ENCODE data around the gene PRRX1. TPM values are rescaled to one million over a fixed set of nuclear protein-coding genes. Genes with fewer than 3 reads are reported as not detected.

The PRRX1 gene
- total and polyA plus RNA-seq, 2 of the 13 experiments (the other 11 are each of a cell fraction or from before 2014, with no cell fraction given) = not detected

DNA sequence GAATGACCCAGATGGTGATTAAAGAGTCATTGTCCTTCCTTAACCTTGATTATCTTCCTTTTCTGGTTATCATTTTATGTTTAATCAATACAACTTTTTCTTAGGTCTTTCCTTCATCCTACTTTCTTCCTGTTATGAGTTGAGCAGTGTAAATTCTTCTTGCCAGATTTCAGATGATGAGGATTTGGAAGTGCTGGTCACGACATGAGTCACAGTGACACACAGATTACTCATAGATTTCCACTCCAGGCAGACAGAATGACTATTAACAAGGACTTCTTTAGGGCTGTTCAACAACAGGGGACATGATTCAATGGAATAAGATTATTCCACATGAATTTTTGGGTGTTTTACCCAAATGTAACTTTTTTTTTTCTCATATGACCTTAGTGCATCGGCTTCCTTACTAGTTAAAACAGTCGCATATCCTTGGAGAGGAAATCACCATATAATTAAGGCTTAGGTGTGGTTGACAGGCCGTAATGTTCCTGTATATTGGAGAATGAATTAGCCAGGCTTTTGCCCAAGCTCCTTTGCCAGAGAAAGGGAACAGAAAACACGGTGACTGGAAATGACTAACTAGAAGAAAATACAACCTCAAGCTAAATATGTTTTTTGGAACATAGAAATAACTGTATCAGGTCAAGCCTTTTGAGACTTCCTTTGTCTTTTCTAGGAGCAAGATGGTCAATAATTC lies 44.2 kb downstream of the PRRX1 start:
- no peak overlapping the region for H3K4me2 ChIP-seq (ENCODE audit: low read depth, low read length)
- FAIRE-seq (no peak), ATAC-seq (no peak), DNase-seq (ENCODE audit: low spot score) (peak; percentile 2)
- H3K79me2 ChIP-seq (ENCODE audit: insufficient read depth, low read length) = no peaks in the 10 kb centered on the region
- no peak overlapping the region for H3K4me3 ChIP-seq (replicated peaks in 1 of 3; ENCODE audit: insufficient read depth in 1 of 3, low read depth in 2 of 3, low read length in 3 of 3)
- TF ChIP-seq CREB1 (IDR thresholded peaks at IDR 0.05) (0 out of 2 replicates have a peak, but pooled peaks have one; percentile 40), CREB1 (CRISPR knock-in tag; IDR thresholded peaks at IDR 0.05) (no peak)
- TF ChIP-seq, protein P1, sequence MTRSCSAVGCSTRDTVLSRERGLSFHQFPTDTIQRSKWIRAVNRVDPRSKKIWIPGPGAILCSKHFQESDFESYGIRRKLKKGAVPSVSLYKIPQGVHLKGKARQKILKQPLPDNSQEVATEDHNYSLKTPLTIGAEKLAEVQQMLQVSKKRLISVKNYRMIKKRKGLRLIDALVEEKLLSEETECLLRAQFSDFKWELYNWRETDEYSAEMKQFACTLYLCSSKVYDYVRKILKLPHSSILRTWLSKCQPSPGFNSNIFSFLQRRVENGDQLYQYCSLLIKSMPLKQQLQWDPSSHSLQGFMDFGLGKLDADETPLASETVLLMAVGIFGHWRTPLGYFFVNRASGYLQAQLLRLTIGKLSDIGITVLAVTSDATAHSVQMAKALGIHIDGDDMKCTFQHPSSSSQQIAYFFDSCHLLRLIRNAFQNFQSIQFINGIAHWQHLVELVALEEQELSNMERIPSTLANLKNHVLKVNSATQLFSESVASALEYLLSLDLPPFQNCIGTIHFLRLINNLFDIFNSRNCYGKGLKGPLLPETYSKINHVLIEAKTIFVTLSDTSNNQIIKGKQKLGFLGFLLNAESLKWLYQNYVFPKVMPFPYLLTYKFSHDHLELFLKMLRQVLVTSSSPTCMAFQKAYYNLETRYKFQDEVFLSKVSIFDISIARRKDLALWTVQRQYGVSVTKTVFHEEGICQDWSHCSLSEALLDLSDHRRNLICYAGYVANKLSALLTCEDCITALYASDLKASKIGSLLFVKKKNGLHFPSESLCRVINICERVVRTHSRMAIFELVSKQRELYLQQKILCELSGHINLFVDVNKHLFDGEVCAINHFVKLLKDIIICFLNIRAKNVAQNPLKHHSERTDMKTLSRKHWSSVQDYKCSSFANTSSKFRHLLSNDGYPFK (CRISPR knock-in tag; IDR thresholded peaks at IDR 0.05; ENCODE audit: borderline replicate concordance) = no peak
- no TSS peak for BruUV-seq (replicated peaks)
- H4K20me1 ChIP-seq (ENCODE audit: insufficient read depth, low read length) = no peaks in the 10 kb centered on the region
- in situ Hi-C loops (cut with HindIII; ENCODE audit: extremely low pct_ligation_motif_present, low pct_unique_long_range_greater_than_20kb) (no loop called here), intact Hi-C loops (cut with micrococcal nuclease; ENCODE audit: unreplicated experiment) (no loop called here)
- H3K9me3 ChIP-seq (ENCODE audit: low read length) = no peaks in the 10 kb centered on the region
- H3K27me3 ChIP-seq (ENCODE audit: control insufficient read depth in 1 of 2, insufficient read depth in 2 of 2, low read length in 2 of 2) = no peaks in the 10 kb centered on the region
- ChIA-PET CTCF (ENCODE audit: low intra/inter-chr PET ratio, low total read pairs) (no interaction called here), POLR2A (no interaction called here)
- no peak overlapping the region for H3K9ac ChIP-seq (ENCODE audit: insufficient read depth, low read depth, low read length)
- no peaks in the 10 kb centered on the region for H3K36me3 ChIP-seq (replicated peaks in 1 of 2; ENCODE audit: control insufficient read depth in 1 of 2, insufficient read depth in 2 of 2, low read length in 2 of 2)
- H3K27ac ChIP-seq (ENCODE audit: extremely low read length, insufficient read depth, low read length) = no peak overlapping the region
- no peaks in the 10 kb centered on the region for H3K4me1 ChIP-seq (ENCODE audit: insufficient read depth, low read length)
- H2AFZ ChIP-seq (ENCODE audit: low read length) = no peak overlapping the region
- WGBS (ENCODE audit: low lambda C conversion rate) = 19% methylated on average over 5 of the region's 5 CpGs

DNA sequence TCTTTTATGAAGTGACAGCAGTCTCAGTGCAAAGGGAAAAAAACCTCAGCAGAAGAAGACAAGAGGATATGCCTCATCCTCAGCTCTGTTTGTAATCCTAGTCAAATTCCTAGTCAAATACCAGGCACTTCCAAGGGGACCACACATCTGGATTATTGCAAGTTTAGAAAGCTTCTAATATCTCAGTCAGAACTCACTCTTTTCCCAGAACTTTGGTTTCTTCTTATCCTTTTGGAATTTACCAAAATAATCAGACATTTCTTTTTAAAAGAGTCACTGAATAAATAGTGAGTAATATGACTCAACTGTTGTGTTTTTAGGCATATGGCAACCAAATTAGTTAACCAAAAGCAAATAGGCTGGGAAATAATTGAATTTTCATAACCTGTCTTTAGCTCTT lies 47.8 kb downstream of the PRRX1 start:
- Histone ChIP-seq H2AFZ (ENCODE audit: low read length) (no peak overlapping the region), H3K9me3 (ENCODE audit: low read length) (no peaks in the 10 kb centered on the region), H3K27ac (ENCODE audit: extremely low read length, insufficient read depth, low read length) (no peak overlapping the region), H3K79me2 (ENCODE audit: insufficient read depth, low read length) (no peaks in the 10 kb centered on the region), H3K9ac (ENCODE audit: insufficient read depth, low read depth, low read length) (no peak overlapping the region), H3K4me2 (ENCODE audit: low read depth, low read length) (no peak overlapping the region), H3K27me3 (ENCODE audit: control insufficient read depth in 1 of 2, insufficient read depth in 2 of 2, low read length in 2 of 2) (no peaks in the 10 kb centered on the region), H3K36me3 (replicated peaks in 1 of 2; ENCODE audit: control insufficient read depth in 1 of 2, insufficient read depth in 2 of 2, low read length in 2 of 2) (no peaks in the 10 kb centered on the region), H3K4me1 (ENCODE audit: insufficient read depth, low read length) (no peaks in the 10 kb centered on the region), H3K4me3 (replicated peaks in 1 of 3; ENCODE audit: insufficient read depth in 1 of 3, low read depth in 2 of 3, low read length in 3 of 3) (no peak overlapping the region), H4K20me1 (ENCODE audit: insufficient read depth, low read length) (no peaks in the 10 kb centered on the region)
- no peak for ATAC-seq
- BruUV-seq (replicated peaks) = no TSS peak
- CTCF ChIA-PET (ENCODE audit: low intra/inter-chr PET ratio, low total read pairs) = no interaction called here
- in situ Hi-C loops (cut with HindIII; ENCODE audit: extremely low pct_ligation_motif_present, low pct_unique_long_range_greater_than_20kb) (no loop called here), intact Hi-C loops (cut with micrococcal nuclease; ENCODE audit: unreplicated experiment) (no loop called here)
- no peak for FAIRE-seq
- POLR2A ChIA-PET = no interaction called here
- no peak for DNase-seq (ENCODE audit: low spot score)
- TF ChIP-seq ZNF878 (CRISPR knock-in tag; IDR thresholded peaks at IDR 0.05) (no peak), KLF13 (CRISPR knock-in tag; IDR thresholded peaks at IDR 0.05) (no peak), ZNF567 (CRISPR knock-in tag; IDR thresholded peaks at IDR 0.05; ENCODE audit: borderline replicate concordance) (no peak), ZNF350 (CRISPR knock-in tag; IDR thresholded peaks at IDR 0.05; ENCODE audit: borderline replicate concordance, low read depth) (no peak), SRY (CRISPR knock-in tag; IDR thresholded peaks at IDR 0.05) (no peak), SP5 (CRISPR knock-in tag; IDR thresholded peaks at IDR 0.05; ENCODE audit: borderline replicate concordance, low read depth) (no peak), ZNF331 (CRISPR knock-in tag; IDR thresholded peaks at IDR 0.05) (no peak), ZMYM2 (CRISPR knock-in tag; IDR thresholded peaks at IDR 0.05) (no peak)
- TF ChIP-seq, protein P2, sequence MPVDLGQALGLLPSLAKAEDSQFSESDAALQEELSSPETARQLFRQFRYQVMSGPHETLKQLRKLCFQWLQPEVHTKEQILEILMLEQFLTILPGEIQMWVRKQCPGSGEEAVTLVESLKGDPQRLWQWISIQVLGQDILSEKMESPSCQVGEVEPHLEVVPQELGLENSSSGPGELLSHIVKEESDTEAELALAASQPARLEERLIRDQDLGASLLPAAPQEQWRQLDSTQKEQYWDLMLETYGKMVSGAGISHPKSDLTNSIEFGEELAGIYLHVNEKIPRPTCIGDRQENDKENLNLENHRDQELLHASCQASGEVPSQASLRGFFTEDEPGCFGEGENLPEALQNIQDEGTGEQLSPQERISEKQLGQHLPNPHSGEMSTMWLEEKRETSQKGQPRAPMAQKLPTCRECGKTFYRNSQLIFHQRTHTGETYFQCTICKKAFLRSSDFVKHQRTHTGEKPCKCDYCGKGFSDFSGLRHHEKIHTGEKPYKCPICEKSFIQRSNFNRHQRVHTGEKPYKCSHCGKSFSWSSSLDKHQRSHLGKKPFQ (CRISPR knock-in tag; IDR thresholded peaks at IDR 0.05; ENCODE audit: insufficient replicate concordance) = no peak
- TF ChIP-seq, protein P3, sequence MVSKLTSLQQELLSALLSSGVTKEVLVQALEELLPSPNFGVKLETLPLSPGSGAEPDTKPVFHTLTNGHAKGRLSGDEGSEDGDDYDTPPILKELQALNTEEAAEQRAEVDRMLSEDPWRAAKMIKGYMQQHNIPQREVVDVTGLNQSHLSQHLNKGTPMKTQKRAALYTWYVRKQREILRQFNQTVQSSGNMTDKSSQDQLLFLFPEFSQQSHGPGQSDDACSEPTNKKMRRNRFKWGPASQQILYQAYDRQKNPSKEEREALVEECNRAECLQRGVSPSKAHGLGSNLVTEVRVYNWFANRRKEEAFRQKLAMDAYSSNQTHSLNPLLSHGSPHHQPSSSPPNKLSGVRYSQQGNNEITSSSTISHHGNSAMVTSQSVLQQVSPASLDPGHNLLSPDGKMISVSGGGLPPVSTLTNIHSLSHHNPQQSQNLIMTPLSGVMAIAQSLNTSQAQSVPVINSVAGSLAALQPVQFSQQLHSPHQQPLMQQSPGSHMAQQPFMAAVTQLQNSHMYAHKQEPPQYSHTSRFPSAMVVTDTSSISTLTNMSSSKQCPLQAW (CRISPR knock-in tag; IDR thresholded peaks at IDR 0.05) = no peak

All from HepG2 (cell line).